ENCODE data around the gene ARHGEF4. TPM values are rescaled to one million over a fixed set of nuclear protein-coding genes. Genes with fewer than 3 reads are reported as not detected.

ARHGEF4 gene
- total RNA-seq, 1 experiment from 2014 or later = 12.6 TPM

GRCh38 chr2:131058214-131058843 lies 221.6 kb downstream of the ARHGEF4 start:
- no peak overlapping the region for H2BK120ac ChIP-seq (ENCODE audit: low read depth, low read length, poor library complexity, severe bottlenecking)
- no peak overlapping the region for H2AK5ac ChIP-seq (ENCODE audit: insufficient read length, low read length)
- no CpG with 5 or more reads among the region's 8 CpGs for WGBS (ENCODE audit: extremely low coverage, insufficient read length, low lambda C conversion rate)
- DNase-seq = no peak
- peaks cover 13 to 20% of the 10 kb centered on the region in 2 experiments for H3K4me1 Mint-ChIP-seq
- H3K27ac Mint-ChIP-seq = peak overlapping the region in 1 of 3 experiments; percentile 47; a peak in 1 of 7 replicates
- H3K18ac ChIP-seq (ENCODE audit: insufficient read length, low read depth, low read length) = no peak overlapping the region
- H3K14ac ChIP-seq (ENCODE audit: insufficient read depth, low read length) = no peak overlapping the region
- H3K56ac ChIP-seq (ENCODE audit: insufficient read length, low read depth, low read length) = no peak overlapping the region
- no peak overlapping the region for H2BK5ac ChIP-seq (ENCODE audit: insufficient read length, low read length)
- H3K23me2 ChIP-seq (ENCODE audit: insufficient read length, low read depth, low read length, poor library complexity, severe bottlenecking) = no peaks in the 10 kb centered on the region
- H4K8ac ChIP-seq (replicated peaks; ENCODE audit: insufficient read length, low read depth, low read length) = no peak overlapping the region
- no peak overlapping the region for H2AFZ ChIP-seq (ENCODE audit: low read length)
- H3K27me3 Mint-ChIP-seq (ENCODE audit: low read depth) = no peaks in the 10 kb centered on the region
- H3K4me3 Mint-ChIP-seq = no peak overlapping the region
- H4K20me1 ChIP-seq (ENCODE audit: control insufficient read depth, insufficient read depth, insufficient read length) = peaks cover 3% of the 10 kb centered on the region
- no peak overlapping the region for H4K91ac ChIP-seq (ENCODE audit: insufficient read length, low read depth, low read length)
- H3K4ac ChIP-seq (ENCODE audit: low read depth, low read length) = no peak overlapping the region
- no peak overlapping the region for H3K27ac ChIP-seq (ENCODE audit: insufficient read length, low read depth, low read length)
- H2BK12ac ChIP-seq (ENCODE audit: insufficient read length, low read depth, low read length) = no peak overlapping the region
- H3K36me3 Mint-ChIP-seq (ENCODE audit: insufficient read depth in 1 of 3, low read depth in 3 of 3) = peaks cover 41 to 82% (median 76%) of the 10 kb centered on the region in 3 experiments; a peak in 6 of 7 replicates
- no peak overlapping the region for H4K5ac ChIP-seq (ENCODE audit: insufficient read length, low read depth, low read length)
- no peak overlapping the region for H3K23ac ChIP-seq (ENCODE audit: insufficient read length, low read depth, low read length)
- no peak overlapping the region for H2BK15ac ChIP-seq (ENCODE audit: low read depth, low read length)
- peaks cover 33% of the 10 kb centered on the region for H3K79me2 ChIP-seq (ENCODE audit: insufficient read depth, low read length)
- no peak overlapping the region for H3T11ph ChIP-seq (ENCODE audit: low read length)
- no peak overlapping the region for H3K9ac ChIP-seq (ENCODE audit: extremely low read depth, insufficient read length, low read length)
- H2BK20ac ChIP-seq (ENCODE audit: low read depth, low read length, poor library complexity, severe bottlenecking) = no peak overlapping the region
- no peaks in the 10 kb centered on the region; the same call in 1 of the 2 replicates for H3K4me1 ChIP-seq (ENCODE audit: insufficient read depth, low read length)
- H3K9me3 Mint-ChIP-seq = no peaks in the 10 kb centered on the region
- H3K79me1 ChIP-seq (ENCODE audit: insufficient read depth, low read depth, low read length, poor library complexity, severe bottlenecking) = peaks cover 13% of the 10 kb centered on the region
- H3K27me3 ChIP-seq (ENCODE audit: insufficient read depth, low read length) = no peaks in the 10 kb centered on the region
- H3K9me3 ChIP-seq (ENCODE audit: control insufficient read depth, low read depth, low read length) = no peaks in the 10 kb centered on the region
- no peak overlapping the region for H3K4me2 ChIP-seq (ENCODE audit: insufficient read depth, insufficient read length, low read length)
- TF ChIP-seq, protein P1, sequence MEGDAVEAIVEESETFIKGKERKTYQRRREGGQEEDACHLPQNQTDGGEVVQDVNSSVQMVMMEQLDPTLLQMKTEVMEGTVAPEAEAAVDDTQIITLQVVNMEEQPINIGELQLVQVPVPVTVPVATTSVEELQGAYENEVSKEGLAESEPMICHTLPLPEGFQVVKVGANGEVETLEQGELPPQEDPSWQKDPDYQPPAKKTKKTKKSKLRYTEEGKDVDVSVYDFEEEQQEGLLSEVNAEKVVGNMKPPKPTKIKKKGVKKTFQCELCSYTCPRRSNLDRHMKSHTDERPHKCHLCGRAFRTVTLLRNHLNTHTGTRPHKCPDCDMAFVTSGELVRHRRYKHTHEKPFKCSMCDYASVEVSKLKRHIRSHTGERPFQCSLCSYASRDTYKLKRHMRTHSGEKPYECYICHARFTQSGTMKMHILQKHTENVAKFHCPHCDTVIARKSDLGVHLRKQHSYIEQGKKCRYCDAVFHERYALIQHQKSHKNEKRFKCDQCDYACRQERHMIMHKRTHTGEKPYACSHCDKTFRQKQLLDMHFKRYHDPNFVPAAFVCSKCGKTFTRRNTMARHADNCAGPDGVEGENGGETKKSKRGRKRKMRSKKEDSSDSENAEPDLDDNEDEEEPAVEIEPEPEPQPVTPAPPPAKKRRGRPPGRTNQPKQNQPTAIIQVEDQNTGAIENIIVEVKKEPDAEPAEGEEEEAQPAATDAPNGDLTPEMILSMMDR (conservative IDR thresholded peaks at IDR 0.05) = no peak
